ENCODE results near the gene PHACTR3. TPM values are rescaled to one million over a fixed set of nuclear protein-coding genes. Genes with fewer than 3 reads are reported as not detected.

The PHACTR3 gene
- total RNA-seq, 2 donors from 2014 or later: 0.86 to 24.2 TPM

GRCh38 chr20:59561228-59561605 is 43.1 kb upstream of the PHACTR3 start:
- Histone ChIP-seq H3K27ac (no peak overlapping the region), H3K36me3 (no peaks in the 10 kb centered on the region), H3K9me3 (no peaks in the 10 kb centered on the region), H3K4me1 (no peaks in the 10 kb centered on the region), H3K27me3 (no peaks in the 10 kb centered on the region), H3K4me3 (no peak overlapping the region)
- no peak for DNase-seq (ENCODE audit: low spot score)
- TF ChIP-seq, protein P1, sequence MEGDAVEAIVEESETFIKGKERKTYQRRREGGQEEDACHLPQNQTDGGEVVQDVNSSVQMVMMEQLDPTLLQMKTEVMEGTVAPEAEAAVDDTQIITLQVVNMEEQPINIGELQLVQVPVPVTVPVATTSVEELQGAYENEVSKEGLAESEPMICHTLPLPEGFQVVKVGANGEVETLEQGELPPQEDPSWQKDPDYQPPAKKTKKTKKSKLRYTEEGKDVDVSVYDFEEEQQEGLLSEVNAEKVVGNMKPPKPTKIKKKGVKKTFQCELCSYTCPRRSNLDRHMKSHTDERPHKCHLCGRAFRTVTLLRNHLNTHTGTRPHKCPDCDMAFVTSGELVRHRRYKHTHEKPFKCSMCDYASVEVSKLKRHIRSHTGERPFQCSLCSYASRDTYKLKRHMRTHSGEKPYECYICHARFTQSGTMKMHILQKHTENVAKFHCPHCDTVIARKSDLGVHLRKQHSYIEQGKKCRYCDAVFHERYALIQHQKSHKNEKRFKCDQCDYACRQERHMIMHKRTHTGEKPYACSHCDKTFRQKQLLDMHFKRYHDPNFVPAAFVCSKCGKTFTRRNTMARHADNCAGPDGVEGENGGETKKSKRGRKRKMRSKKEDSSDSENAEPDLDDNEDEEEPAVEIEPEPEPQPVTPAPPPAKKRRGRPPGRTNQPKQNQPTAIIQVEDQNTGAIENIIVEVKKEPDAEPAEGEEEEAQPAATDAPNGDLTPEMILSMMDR (IDR thresholded peaks at IDR 0.05): no peak

DNA sequence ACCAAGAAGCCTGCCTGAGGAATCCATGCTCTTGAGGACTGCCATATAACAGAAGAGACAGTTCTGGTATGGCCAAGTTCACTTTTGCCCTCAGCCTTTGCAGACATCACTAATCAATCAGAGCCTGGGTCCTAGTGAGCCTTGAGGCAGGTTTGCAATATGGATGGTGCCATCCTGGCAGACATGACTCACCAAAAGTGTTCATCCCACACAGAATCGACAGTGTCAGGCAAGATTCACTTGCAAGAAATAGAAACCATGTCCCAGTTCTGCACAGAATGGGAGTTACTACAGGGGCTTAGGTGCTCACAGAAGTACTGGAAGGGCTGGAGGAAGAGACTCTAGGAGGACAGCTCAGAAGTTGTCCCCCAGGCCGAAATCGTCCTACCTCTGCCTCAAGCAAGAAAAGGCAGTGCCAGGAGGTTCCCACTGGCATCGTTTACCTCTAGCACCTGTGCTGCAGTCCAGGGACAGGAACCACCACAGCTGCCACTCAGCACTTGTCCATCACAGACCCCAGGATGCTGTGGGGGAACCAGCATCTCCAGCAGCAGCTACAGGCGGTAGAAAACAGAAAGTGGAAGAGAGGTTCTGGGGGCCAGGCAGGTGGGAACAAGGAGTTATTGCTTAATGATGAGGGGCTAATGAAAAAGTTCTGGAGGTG is 42.6 kb upstream of the PHACTR3 start:
- no peak overlapping the region for H3K4me3 ChIP-seq
- no peaks in the 10 kb centered on the region for H3K36me3 ChIP-seq
- TF ChIP-seq, protein P1 (IDR thresholded peaks at IDR 0.05): no peak
- no peaks in the 10 kb centered on the region for H3K9me3 ChIP-seq
- no peaks in the 10 kb centered on the region for H3K27me3 ChIP-seq
- H3K27ac ChIP-seq: no peak overlapping the region
- H3K4me1 ChIP-seq: no peaks in the 10 kb centered on the region
- no peak for DNase-seq (ENCODE audit: low spot score)

DNA sequence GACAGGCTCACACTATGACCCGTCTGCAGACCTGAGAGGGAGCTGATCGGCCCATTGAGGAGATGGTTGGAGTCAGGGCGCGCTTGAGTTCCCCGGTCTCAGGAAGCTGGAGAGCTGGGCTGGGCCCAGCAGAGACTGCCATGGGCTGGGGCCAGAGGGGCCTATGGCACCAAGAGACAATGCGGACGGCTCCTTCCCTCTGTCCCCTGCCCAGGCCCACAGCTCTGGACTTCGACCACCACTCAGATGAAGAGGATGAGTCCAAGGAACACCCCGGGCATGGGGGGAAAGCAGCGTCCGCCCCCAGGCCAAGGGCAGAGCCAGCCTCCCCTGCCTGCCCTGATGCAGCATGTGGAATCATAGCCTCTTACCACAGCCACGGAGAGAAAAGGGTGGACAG is 40.2 kb upstream of the PHACTR3 start:
- H3K27ac ChIP-seq: no peak overlapping the region
- no peaks in the 10 kb centered on the region for H3K4me1 ChIP-seq
- H3K4me3 ChIP-seq: no peak overlapping the region
- no peaks in the 10 kb centered on the region for H3K27me3 ChIP-seq
- TF ChIP-seq, protein P1 (IDR thresholded peaks at IDR 0.05): no peak
- DNase-seq (ENCODE audit: low spot score): no peak
- no peaks in the 10 kb centered on the region for H3K9me3 ChIP-seq
- no peaks in the 10 kb centered on the region for H3K36me3 ChIP-seq

- Histone ChIP-seq H3K27me3 (no peaks in the 10 kb centered on the region), H3K9me3 (no peaks in the 10 kb centered on the region), H3K36me3 (no peaks in the 10 kb centered on the region), H3K4me3 (no peak overlapping the region), H3K4me1 (no peaks in the 10 kb centered on the region), H3K27ac (no peak overlapping the region)
- TF ChIP-seq, protein P1 (IDR thresholded peaks at IDR 0.05): no peak
- no peak for DNase-seq (ENCODE audit: low spot score)
Measured at GRCh38 chr20:59564943-59565342, 39.4 kb upstream of the PHACTR3 start.

- Histone ChIP-seq H3K4me1 (no peaks in the 10 kb centered on the region), H3K27ac (no peak overlapping the region), H3K27me3 (no peaks in the 10 kb centered on the region), H3K4me3 (no peak overlapping the region), H3K9me3 (no peaks in the 10 kb centered on the region), H3K36me3 (no peaks in the 10 kb centered on the region)
- DNase-seq (ENCODE audit: low spot score): no peak
- TF ChIP-seq, protein P1 (IDR thresholded peaks at IDR 0.05): no peak
Measured at GRCh38 chr20:59565768-59566461, 38.4 kb upstream of the PHACTR3 start.

All from right atrium auricular region (tissue), 2 donors.